Colonic mucosa (tissue), 4 donors: ENCODE results near the gene ETV6. TPM values are rescaled to one million over a fixed set of nuclear protein-coding genes. Genes with fewer than 3 reads are reported as not detected.
A peak's percentile ranks its signal among the peaks of the same experiment; 100 is the strongest.

ENCODE experiments used
- DNase-seq: peaks from one replicate; pipeline ENCODE4 v3.0.0-alpha.2; 2020
- H3K27ac ChIP-seq: fragments of 200-600 bp; one replicate; pipeline ENCODE4 v1.8.0; 2021
- H3K27me3 ChIP-seq: fragments of 200-600 bp; one replicate; pipeline ENCODE4 v1.8.0; 2021
- H3K36me3 ChIP-seq: fragments of 200-600 bp; one replicate; pipeline ENCODE4 v1.8.0; 2021
- H3K4me1 ChIP-seq: fragments of 200-600 bp; one replicate; pipeline ENCODE4 v1.8.0; 2021; ENCODE audit warnings: mild to moderate bottlenecking
- H3K4me3 ChIP-seq: fragments of 200-600 bp; one replicate; pipeline ENCODE4 v1.8.0; 2021
- H3K9ac ChIP-seq, 2 donors: one replicate each; pipeline ENCODE4 v1.7.0; 2013; ENCODE audit warnings: control low read depth in 2 of 2, low read depth in 2 of 2, low read length in 2 of 2
- H3K9me3 ChIP-seq: fragments of 200-600 bp; one replicate; pipeline ENCODE4 v1.8.0; 2021
- intact Hi-C: fragments of 100-400 bp; cut with DNase I; formaldehyde crosslinking; loops from one replicate; pipeline ENCODE4 v1.14.1; 2022
- total RNA-seq, 2 donors: library from RNA; stranded (reverse); fragmentation: NEBNext Ultra II Directional in 1 of 2; extraction: Animal tissue kit (Norgen Biotek cat#: 25700) in 1 of 2; gene quantifications; one replicate each; pipeline ENCODE4 v1.2.1, GENCODE V29; 2021
- TF ChIP-seq, protein P1 (sequence below): fragments of 200-600 bp; IDR thresholded peaks from one replicate; pipeline ENCODE4 v1.8.0; 2022; ENCODE audit warnings: antibody characterized with exemption, mild to moderate bottlenecking
- donor health status: healthy.
- donor health status: DM: no; HTN: no; CAD: no.
- donor health status: DM: no; HTN: no; CAD: no.

Gene ETV6
- total RNA-seq, 2 donors from 2014 or later, result 49.2 to 73.1 TPM

DNA sequence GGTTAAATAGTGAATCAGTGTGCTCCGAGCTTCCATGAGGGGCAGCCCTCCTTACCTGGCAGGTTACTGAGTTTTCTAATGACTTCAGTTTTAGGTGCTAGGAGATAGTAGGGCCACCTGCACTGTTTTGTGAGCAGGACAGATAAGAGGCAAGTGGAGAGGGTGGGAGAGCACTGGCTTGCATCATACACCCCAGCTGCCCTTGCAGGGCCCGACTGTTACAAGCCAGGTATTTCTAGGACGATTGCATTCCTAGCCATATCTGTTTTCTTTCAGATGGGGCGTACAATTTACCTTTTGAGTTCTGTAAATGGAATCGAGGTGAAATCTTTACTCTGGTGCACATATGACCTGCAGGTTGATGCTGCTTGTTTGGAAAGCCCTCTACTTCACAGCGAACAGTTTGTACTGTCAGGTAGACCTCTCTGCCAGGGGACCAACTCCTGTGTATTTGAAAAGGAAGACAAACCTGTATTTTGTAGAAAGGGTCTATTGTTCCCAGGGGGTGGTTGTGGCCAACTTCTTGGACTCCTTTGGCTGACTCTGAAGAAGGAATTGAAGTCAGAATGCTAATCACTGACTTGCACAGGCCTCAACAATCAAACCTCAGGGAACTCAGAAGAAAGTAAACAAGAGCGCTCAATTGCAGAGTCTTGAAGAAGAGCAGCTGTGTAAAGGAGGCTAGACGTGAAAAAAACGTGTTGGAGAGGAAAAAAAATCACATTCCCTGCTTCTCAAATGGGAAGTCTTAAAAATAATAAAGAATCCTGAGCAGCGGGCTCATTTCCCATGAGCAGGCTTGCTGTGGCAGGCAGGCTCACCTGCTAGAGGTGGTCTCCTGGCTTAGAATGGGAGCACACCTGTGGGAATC is 57.3 kb downstream of the ETV6 start:
- no peaks in the 10 kb centered on the region for H3K4me1 ChIP-seq
- intact Hi-C loops, result no loop called here

DNA sequence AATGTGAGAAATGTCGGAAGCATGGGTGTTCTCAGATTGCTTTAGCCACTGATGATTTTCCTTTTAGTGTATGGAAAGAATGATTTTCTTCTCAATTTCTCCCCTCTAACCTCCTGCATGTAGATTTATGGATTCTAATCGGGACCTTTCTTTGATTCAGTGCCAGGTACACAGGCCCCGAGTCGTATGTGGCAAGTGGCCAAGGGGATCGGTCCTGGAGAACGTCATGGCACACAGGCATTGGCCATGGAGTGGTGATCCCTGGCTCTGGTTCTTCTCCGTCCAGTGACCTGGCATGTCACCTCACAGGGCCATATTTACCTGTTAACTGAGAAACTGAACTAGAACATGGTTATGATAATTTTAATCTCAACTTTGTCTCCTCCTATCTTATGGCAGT is 58.1 kb downstream of the ETV6 start:
- TF ChIP-seq, protein P1, sequence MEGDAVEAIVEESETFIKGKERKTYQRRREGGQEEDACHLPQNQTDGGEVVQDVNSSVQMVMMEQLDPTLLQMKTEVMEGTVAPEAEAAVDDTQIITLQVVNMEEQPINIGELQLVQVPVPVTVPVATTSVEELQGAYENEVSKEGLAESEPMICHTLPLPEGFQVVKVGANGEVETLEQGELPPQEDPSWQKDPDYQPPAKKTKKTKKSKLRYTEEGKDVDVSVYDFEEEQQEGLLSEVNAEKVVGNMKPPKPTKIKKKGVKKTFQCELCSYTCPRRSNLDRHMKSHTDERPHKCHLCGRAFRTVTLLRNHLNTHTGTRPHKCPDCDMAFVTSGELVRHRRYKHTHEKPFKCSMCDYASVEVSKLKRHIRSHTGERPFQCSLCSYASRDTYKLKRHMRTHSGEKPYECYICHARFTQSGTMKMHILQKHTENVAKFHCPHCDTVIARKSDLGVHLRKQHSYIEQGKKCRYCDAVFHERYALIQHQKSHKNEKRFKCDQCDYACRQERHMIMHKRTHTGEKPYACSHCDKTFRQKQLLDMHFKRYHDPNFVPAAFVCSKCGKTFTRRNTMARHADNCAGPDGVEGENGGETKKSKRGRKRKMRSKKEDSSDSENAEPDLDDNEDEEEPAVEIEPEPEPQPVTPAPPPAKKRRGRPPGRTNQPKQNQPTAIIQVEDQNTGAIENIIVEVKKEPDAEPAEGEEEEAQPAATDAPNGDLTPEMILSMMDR, result no peak
- Histone ChIP-seq H3K36me3 (no peaks in the 10 kb centered on the region), H3K9ac (no peak overlapping the region), H3K4me3 (no peak overlapping the region), H3K4me1 (no peaks in the 10 kb centered on the region), H3K9me3 (no peaks in the 10 kb centered on the region), H3K27ac (peak overlapping the region; percentile 17), H3K27me3 (no peaks in the 10 kb centered on the region)
- intact Hi-C loops, result no loop called here
- peak; percentile 72 for DNase-seq

More for the DNA sequence above, 57.3 kb downstream of the ETV6 start:
- Histone ChIP-seq H3K27me3 (no peaks in the 10 kb centered on the region), H3K9ac (peak overlapping the region in 1 of 2 donors; percentile 39), H3K9me3 (no peaks in the 10 kb centered on the region), H3K4me3 (no peak overlapping the region), H3K27ac (peak overlapping the region; percentile 17), H3K36me3 (no peaks in the 10 kb centered on the region)
- no peak for DNase-seq
- TF ChIP-seq, protein P1, result no peak

DNA sequence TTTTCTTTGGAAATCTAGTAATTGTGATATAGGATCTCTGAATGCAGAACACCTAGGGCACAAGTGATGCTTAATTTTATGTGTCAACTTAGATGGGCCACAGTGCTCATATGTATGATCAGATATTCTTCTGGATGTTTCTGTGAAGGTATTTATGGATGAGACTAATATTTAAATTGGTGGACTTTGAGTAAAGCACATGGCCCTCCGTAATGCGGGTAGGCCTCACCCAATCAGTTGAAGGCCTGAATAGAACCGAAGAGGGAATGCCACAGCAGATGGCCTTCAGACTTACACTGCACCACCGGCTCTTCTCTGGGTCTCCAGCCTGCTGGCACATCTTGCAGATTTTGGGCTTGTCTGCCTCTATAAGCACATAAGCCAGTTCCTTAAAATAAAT is 60.0 kb downstream of the ETV6 start:
- H3K4me1 ChIP-seq, result no peaks in the 10 kb centered on the region
- intact Hi-C loops, result no loop called here

GRCh38 chr12:11710431-11710830 is 61.0 kb downstream of the ETV6 start:
- DNase-seq, result no peak
- TF ChIP-seq, protein P1, result no peak
- intact Hi-C loops, result no loop called here
- H3K4me3 ChIP-seq, result no peak overlapping the region
- no peaks in the 10 kb centered on the region for H3K9me3 ChIP-seq
- H3K36me3 ChIP-seq, result no peaks in the 10 kb centered on the region
- no peaks in the 10 kb centered on the region for H3K4me1 ChIP-seq
- H3K27ac ChIP-seq, result no peak overlapping the region
- H3K9ac ChIP-seq, result no peak overlapping the region
- no peaks in the 10 kb centered on the region for H3K27me3 ChIP-seq

More for the DNA sequence above, 60.0 kb downstream of the ETV6 start:
- Histone ChIP-seq H3K9ac (no peak overlapping the region), H3K27ac (no peak overlapping the region), H3K27me3 (no peaks in the 10 kb centered on the region), H3K36me3 (no peaks in the 10 kb centered on the region), H3K9me3 (no peaks in the 10 kb centered on the region), H3K4me3 (no peak overlapping the region)
- TF ChIP-seq, protein P1, result no peak
- no peak for DNase-seq

- Histone ChIP-seq H3K27me3 (no peaks in the 10 kb centered on the region), H3K4me1 (no peaks in the 10 kb centered on the region), H3K36me3 (no peaks in the 10 kb centered on the region), H3K9ac (no peak overlapping the region), H3K9me3 (no peaks in the 10 kb centered on the region), H3K4me3 (no peak overlapping the region), H3K27ac (no peak overlapping the region)
- intact Hi-C loops, result no loop called here
- TF ChIP-seq, protein P1, result no peak
- DNase-seq, result no peak
Observed at GRCh38 chr12:11710906-11711305, 61.4 kb downstream of the ETV6 start.
